ENCODE measurements around the gene DSCAML1. TPM values are rescaled to one million over a fixed set of nuclear protein-coding genes. Genes with fewer than 3 reads are reported as not detected.

The DSCAML1 gene
- total and polyA plus RNA-seq, 3 donors from 2014 or later = 1.6 to 6.1 (median 3.0) TPM

GRCh38 chr11:117560780-117561530, 236.1 kb downstream of the DSCAML1 start:
- intact Hi-C loops (cut with DNase I; ENCODE audit: low total_unique reads) = no loop called here
- no peaks in the 10 kb centered on the region for H3K9me3 ChIP-seq
- 84% methylated on average over 5 of the region's 5 CpGs for WGBS, 2 donors
- TF ChIP-seq CTCF (IDR thresholded peaks at IDR 0.05) (no peak), POLR2A (IDR thresholded peaks at IDR 0.05) (no peak)
- no peak for DNase-seq
- H3K27ac ChIP-seq = no peak overlapping the region
- no peak overlapping the region for H3K4me3 ChIP-seq
- H3K27me3 ChIP-seq = no peaks in the 10 kb centered on the region
- no peaks in the 10 kb centered on the region for H3K4me1 ChIP-seq
- H3K36me3 ChIP-seq (ENCODE audit: low read depth, missing control alignments) = no peaks in the 10 kb centered on the region

- 73 to 95% methylated on average over 5 of the region's 5 CpGs for WGBS, 2 donors
- Histone ChIP-seq H3K27me3 (no peaks in the 10 kb centered on the region), H3K27ac (no peak overlapping the region), H3K4me3 (no peak overlapping the region), H3K4me1 (no peaks in the 10 kb centered on the region), H3K36me3 (ENCODE audit: low read depth, missing control alignments) (no peaks in the 10 kb centered on the region), H3K9me3 (no peaks in the 10 kb centered on the region)
- DNase-seq = no peak
- intact Hi-C loops (cut with DNase I; ENCODE audit: low total_unique reads) = no loop called here
- TF ChIP-seq CTCF (IDR thresholded peaks at IDR 0.05) (no peak), POLR2A (IDR thresholded peaks at IDR 0.05) (no peak)
Observed at GRCh38 chr11:117559698-117560097, 237.3 kb downstream of the DSCAML1 start.

GRCh38 chr11:117557361-117557760, 239.7 kb downstream of the DSCAML1 start:
- no peaks in the 10 kb centered on the region for H3K27me3 ChIP-seq
- TF ChIP-seq POLR2A (IDR thresholded peaks at IDR 0.05) (no peak), CTCF (IDR thresholded peaks at IDR 0.05) (no peak)
- H3K9me3 ChIP-seq = no peaks in the 10 kb centered on the region
- DNase-seq = no peak
- H3K36me3 ChIP-seq (ENCODE audit: low read depth, missing control alignments) = no peaks in the 10 kb centered on the region
- H3K4me3 ChIP-seq = no peak overlapping the region
- intact Hi-C loops (cut with DNase I; ENCODE audit: low total_unique reads) = no loop called here
- 77 to 88% methylated on average over 7 of the region's 7 CpGs for WGBS, 2 donors
- no peak overlapping the region for H3K27ac ChIP-seq
- no peaks in the 10 kb centered on the region for H3K4me1 ChIP-seq

GRCh38 chr11:117554601-117555333, 242.2 kb downstream of the DSCAML1 start:
- Histone ChIP-seq H3K36me3 (ENCODE audit: low read depth, missing control alignments) (no peaks in the 10 kb centered on the region), H3K4me3 (no peak overlapping the region), H3K27me3 (no peaks in the 10 kb centered on the region), H3K9me3 (no peaks in the 10 kb centered on the region), H3K4me1 (no peaks in the 10 kb centered on the region), H3K27ac (no peak overlapping the region)
- WGBS, 2 donors = 92 to 94% methylated on average over 7 of the region's 7 CpGs
- no peak for DNase-seq
- TF ChIP-seq CTCF (IDR thresholded peaks at IDR 0.05) (no peak), POLR2A (IDR thresholded peaks at IDR 0.05) (no peak)
- intact Hi-C loops (cut with DNase I; ENCODE audit: low total_unique reads) = no loop called here

Measured in testis (tissue), 3 donors.